ENCODE measurements around the gene SETD1B.
"Not testable (repeated sequence)": the region's sequence is repeated elsewhere in the genome, so short reads cannot be mapped to it uniquely, and the experiment has no call there.

SETD1B gene

GRCh38 chr12:121830588-121831265 is 26.9 kb downstream of the SETD1B start:
- intact Hi-C loops (cut with DNase I): no loop called here

GRCh38 chr12:121831571-121832245 is 27.9 kb downstream of the SETD1B start:
- no peak for DNase-seq

More at GRCh38 chr12:121830588-121831265, 26.9 kb downstream of the SETD1B start:
- DNase-seq: no peak

GRCh38 chr12:121837680-121838079 is 33.9 kb downstream of the SETD1B start:
- intact Hi-C loops (cut with DNase I): no loop called here
- DNase-seq: no peak

More at GRCh38 chr12:121831571-121832245, 27.9 kb downstream of the SETD1B start:
- intact Hi-C loops (cut with DNase I): no loop called here

GRCh38 chr12:121838126-121838525 is 34.3 kb downstream of the SETD1B start:
- intact Hi-C loops (cut with DNase I): no loop called here
- no peak for DNase-seq

- DNase-seq: peak; percentile 92 to 99 (median 97)
- intact Hi-C loops (cut with DNase I): no loop called here
Observed at GRCh38 chr12:121839106-121839992, 35.5 kb downstream of the SETD1B start.

GRCh38 chr12:121839993-121840761 is 36.4 kb downstream of the SETD1B start:
- intact Hi-C loops (cut with DNase I): no loop called here

GRCh38 chr12:121843236-121843982 is 39.6 kb downstream of the SETD1B start:
- DNase-seq: no peak
- intact Hi-C loops (cut with DNase I): no loop called here

More at GRCh38 chr12:121839993-121840761, 36.4 kb downstream of the SETD1B start:
- DNase-seq: no peak

GRCh38 chr12:121845701-121846100 is 41.9 kb downstream of the SETD1B start:
- intact Hi-C loops (cut with DNase I): no loop called here
- no peak for DNase-seq

GRCh38 chr12:121849211-121849610 is 45.4 kb downstream of the SETD1B start:
- no peak for DNase-seq
- intact Hi-C loops (cut with DNase I): no loop called here

GRCh38 chr12:121849665-121850064 is 45.9 kb downstream of the SETD1B start:
- intact Hi-C loops (cut with DNase I): no loop called here
- no peak for DNase-seq

- DNase-seq; intact Hi-C loops (cut with DNase I): not testable (repeated sequence)
Observed at GRCh38 chr12:121852392-121852791, 48.6 kb downstream of the SETD1B start.

GRCh38 chr12:121857322-121858246 is 53.8 kb downstream of the SETD1B start:
- intact Hi-C loops (cut with DNase I): no loop called here

GRCh38 chr12:121858318-121858661 is 54.5 kb downstream of the SETD1B start:
- no peak for DNase-seq
- intact Hi-C loops (cut with DNase I): no loop called here

More at GRCh38 chr12:121857322-121858246, 53.8 kb downstream of the SETD1B start:
- no peak for DNase-seq

GRCh38 chr12:121858662-121859572 is 55.1 kb downstream of the SETD1B start, which contains the start of gene HPD:
Gene HPD (minus strand): TSS chr12:121858859. CDS start chr12:121858823, 36 bp downstream.
- DNase-seq: peak in 17 of 42 donors; percentile 3 to 46 (median 21)
- intact Hi-C loops (cut with DNase I): no loop called here

GRCh38 chr12:121860257-121860656 is 56.4 kb downstream of the SETD1B start:
- DNase-seq: no peak
- intact Hi-C loops (cut with DNase I): no loop called here

- DNase-seq; intact Hi-C loops (cut with DNase I): not testable (repeated sequence)
Observed at GRCh38 chr12:121860699-121861098, 56.9 kb downstream of the SETD1B start.

Measured in head of caudate nucleus (tissue), 42 donors.